Mucosa of rectum (tissue), 2 donors: ENCODE data around the gene TVP23B.

Experiments
- H3K27ac ChIP-seq, 2 donors: one replicate each; pipeline ENCODE4 v1.7.0; 2013; ENCODE audit warnings: inconsistent platforms in 2 of 2, low read depth in 2 of 2, low read length in 2 of 2
- H3K27me3 ChIP-seq, 2 donors: one replicate each; pipeline ENCODE4 v1.7.0; 2013; ENCODE audit warnings: low read length in 2 of 2; ENCODE audit not compliant: control insufficient read depth in 2 of 2, insufficient read depth in 2 of 2
- H3K36me3 ChIP-seq, 2 donors: one replicate each; pipeline ENCODE4 v1.7.0; 2013; ENCODE audit warnings: low read length in 2 of 2; ENCODE audit not compliant: control insufficient read depth in 2 of 2, insufficient read depth in 2 of 2
- H3K4me1 ChIP-seq, 2 donors: one replicate each; pipeline ENCODE4 v1.7.0; 2013; ENCODE audit warnings: low read length in 2 of 2, mild to moderate bottlenecking in 1 of 2; ENCODE audit not compliant: control insufficient read depth in 2 of 2, insufficient read depth in 2 of 2
- H3K4me3 ChIP-seq, 2 donors: one replicate each; pipeline ENCODE4 v1.7.0; 2013; ENCODE audit warnings: low read length in 2 of 2
- H3K9ac ChIP-seq, 2 donors: one replicate each; pipeline ENCODE4 v1.7.0; 2013; ENCODE audit warnings: low read length in 2 of 2, low read depth in 1 of 2, mild to moderate bottlenecking in 1 of 2
- H3K9me3 ChIP-seq, 2 donors: one replicate each; pipeline ENCODE4 v1.7.0; 2013; ENCODE audit warnings: low read length in 2 of 2; ENCODE audit not compliant: control insufficient read depth in 2 of 2
- donor health status: healthy.
- donor health status: Normal muscosa, but diverticular disease.

The TVP23B gene

GRCh38 chr17:18851201-18851600, 70.2 kb downstream of the TVP23B start:
- no peaks in the 10 kb centered on the region for H3K9me3 ChIP-seq
- no peak overlapping the region for H3K27ac ChIP-seq
- no peak overlapping the region for H3K4me3 ChIP-seq
- peaks cover under 1 to 5% of the 10 kb centered on the region in 2 donors for H3K4me1 ChIP-seq
- H3K27me3 ChIP-seq = no peaks in the 10 kb centered on the region
- H3K9ac ChIP-seq = no peak overlapping the region
- no peaks in the 10 kb centered on the region for H3K36me3 ChIP-seq

GRCh38 chr17:18854956-18855355, 74.0 kb downstream of the TVP23B start:
- no peak overlapping the region for H3K4me3 ChIP-seq
- H3K9me3 ChIP-seq = no peaks in the 10 kb centered on the region
- no peaks in the 10 kb centered on the region for H3K36me3 ChIP-seq
- H3K27ac ChIP-seq = no peak overlapping the region
- H3K4me1 ChIP-seq = peaks cover 8 to 15% of the 10 kb centered on the region in 2 donors
- no peaks in the 10 kb centered on the region for H3K27me3 ChIP-seq
- H3K9ac ChIP-seq = no peak overlapping the region

DNA sequence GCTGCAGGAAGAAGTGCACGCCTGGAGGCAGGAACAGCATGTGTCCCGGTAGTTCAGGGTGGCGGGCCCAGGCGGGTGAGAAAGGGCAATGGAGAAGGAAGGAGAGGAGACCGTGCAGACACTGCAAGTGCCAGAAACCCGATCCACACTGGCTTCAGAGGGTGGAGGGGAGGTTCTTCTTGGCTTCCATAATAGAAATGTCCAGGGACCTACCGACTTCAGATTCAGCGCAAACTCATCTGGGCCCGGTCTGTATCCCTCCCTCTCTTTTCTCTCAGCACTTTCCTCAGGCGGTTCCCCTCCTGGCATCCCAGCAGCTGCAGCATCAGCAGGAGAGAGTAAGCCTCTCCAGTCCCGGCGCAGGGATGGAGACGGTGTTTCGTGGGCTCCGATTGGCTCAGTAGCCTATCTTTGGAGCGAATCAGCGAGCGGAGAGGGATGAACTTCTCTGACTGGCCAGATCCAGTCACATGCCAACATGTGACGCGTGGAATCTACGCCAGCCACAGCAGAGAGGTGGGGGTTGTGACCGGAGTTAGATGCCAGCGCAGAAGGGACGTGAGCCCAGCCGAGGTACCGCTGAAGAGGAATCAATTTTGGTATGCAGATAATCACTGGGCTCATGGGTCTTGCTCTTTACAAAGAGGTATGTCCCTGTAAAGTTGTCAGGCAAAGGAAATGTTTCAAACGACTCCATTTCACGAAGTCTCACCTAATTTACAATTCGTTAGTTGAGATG, 75.0 kb downstream of the TVP23B start:
- no peaks in the 10 kb centered on the region for H3K9me3 ChIP-seq
- peak overlapping the region; percentile 63 to 75 for H3K27ac ChIP-seq
- H3K36me3 ChIP-seq = no peaks in the 10 kb centered on the region
- peak overlapping the region; percentile 69 to 86 for H3K4me3 ChIP-seq
- H3K9ac ChIP-seq = peak overlapping the region; percentile 48 to 58
- peaks cover 8 to 15% of the 10 kb centered on the region in 2 donors for H3K4me1 ChIP-seq
- no peaks in the 10 kb centered on the region for H3K27me3 ChIP-seq
